Retina (tissue), 1 donor: Measurements from ENCODE around the gene MRPL32.
"Not testable (repeated sequence)": the region's sequence is repeated elsewhere in the genome, so short reads cannot be mapped to it uniquely, and the experiment has no call there.

Experiments used
- DNase-seq: peaks from one replicate; pipeline ENCODE4 v3.0.0-alpha.2; 2016

The MRPL32 gene

DNA sequence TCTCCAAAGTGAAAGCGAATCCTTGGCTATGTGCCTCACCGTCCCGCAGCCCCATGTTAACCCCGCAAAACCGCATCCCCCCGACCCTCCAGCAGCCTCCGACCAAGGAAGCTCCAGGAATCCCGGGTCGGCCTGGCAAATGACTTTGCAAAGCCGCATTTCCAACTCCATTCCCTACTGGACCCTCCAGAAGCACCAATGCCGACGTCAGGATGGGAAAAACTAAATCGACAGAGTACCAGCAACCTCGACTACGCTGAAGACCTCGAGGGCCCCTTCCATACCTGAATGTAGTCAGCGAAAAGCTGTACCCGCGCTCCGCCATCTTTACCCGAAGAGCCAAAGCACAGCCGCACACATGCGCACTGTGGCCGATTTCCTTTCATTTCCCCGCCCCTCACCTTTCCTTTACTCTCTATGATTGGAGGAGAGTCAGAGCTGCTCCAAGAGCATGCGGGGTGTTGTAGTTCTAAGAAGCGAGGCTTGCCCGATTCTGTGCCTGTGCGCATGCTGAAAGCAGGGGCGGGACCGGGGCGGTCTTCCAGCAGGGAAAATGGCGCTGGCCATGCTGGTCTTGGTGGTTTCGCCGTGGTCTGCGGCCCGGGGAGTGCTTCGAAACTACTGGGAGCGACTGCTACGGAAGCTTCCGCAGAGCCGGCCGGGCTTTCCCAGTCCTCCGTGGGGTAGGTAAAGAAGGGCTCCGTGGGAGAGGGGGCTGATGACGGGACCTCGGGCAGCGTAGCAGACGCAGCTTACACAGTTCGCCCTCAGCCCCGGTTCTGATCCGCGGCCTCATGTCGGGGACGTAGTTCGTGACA, at the start of gene MRPL32, which contains the start of gene PSMA2:
TSS of gene MRPL32 (plus strand) at position 543 of the 818 bp plus-strand sequence. CDS start at position 554, 11 bp downstream.
TSS of gene PSMA2 (minus strand) at position 341 of the 818 bp plus-strand sequence. CDS start at position 325, 16 bp downstream.
- DNase-seq = peak; percentile 95

DNA sequence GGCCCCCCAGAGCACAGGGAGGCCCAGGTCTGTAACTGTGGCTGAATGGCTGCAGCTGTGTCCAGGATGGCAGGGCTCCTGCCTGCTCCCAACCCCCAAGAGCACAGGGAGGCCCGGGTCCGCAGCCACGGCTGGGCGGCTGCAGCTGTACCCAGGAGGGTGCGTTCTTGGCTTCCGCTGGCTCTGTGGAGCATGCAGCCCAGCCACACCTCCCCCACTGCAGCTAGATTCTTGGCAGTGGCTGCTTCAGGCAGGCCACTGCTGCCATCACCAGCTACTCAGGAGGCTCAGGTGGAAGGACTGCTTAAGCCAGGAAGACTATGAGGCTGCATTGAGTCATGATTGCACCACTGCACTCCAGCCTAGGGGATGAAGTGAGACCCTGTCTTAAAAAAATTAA, 48.2 kb upstream of the MRPL32 start:
- DNase-seq = peak; percentile 10

DNA sequence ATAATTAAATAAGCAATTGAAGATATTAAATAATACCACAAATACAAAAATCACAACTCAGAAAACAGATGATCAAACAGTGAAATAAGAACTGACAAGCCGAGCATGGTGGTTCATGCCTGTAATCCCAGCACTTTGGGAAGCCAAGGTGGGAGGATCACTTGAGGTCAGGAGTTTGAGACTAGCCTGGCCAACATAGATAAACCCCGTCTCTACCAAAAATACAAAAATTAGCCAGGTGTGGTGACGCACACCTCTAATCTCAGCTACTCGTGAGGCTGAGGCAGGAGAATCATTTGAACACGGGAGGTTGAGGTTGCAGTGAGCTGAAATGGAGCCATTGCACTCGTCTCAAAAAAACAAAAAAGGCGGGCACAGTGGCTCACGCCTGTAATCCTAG, 47.0 kb upstream of the MRPL32 start:
- not testable (repeated sequence) for DNase-seq

DNA sequence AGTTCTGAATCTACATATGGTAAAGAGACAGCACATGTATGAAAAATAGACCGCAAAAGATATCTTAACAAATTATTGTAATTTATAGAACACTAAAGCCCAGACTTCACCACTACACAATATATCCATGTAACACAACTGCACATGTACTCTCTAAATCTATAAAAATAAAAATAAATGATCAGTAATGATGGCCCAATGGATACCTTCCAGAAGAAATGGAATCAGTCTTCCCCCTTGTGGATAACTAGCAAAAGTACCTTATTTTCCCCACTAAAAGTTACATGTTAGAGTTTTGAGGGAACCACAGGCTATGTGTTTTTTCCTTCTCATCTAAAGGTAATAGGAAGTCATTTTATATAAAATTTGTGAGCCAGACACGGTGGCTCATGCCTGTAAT, 46.0 kb upstream of the MRPL32 start:
- DNase-seq = no peak

DNA sequence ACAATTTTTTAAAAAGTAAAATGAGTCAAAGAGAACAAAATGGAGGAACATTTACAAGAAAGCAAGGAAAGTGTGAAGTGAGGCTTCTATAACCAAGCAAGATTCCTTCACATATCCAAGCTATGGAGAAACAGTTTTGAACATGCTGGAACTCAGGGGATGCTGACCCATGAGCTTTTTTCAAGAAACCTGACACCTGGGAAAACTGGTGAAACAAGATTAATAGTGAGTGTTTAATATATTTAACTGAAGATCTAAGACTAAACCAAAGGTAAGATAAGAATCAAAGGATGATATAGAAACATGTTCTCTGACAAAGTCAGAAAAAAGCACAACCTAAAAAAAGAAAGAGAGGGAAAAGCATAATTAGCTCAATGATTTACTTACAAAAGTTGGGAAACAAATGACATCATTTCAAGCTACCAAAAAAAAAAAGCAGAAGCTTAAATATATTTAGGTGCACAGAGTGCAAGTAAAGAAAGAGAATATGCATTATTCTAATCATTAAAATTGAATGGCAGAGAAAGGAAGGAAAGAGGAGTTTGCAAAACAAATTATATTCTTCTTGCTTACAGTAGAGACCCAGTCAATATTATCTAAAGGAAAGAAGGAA, 45.2 kb upstream of the MRPL32 start:
- no peak for DNase-seq

DNA sequence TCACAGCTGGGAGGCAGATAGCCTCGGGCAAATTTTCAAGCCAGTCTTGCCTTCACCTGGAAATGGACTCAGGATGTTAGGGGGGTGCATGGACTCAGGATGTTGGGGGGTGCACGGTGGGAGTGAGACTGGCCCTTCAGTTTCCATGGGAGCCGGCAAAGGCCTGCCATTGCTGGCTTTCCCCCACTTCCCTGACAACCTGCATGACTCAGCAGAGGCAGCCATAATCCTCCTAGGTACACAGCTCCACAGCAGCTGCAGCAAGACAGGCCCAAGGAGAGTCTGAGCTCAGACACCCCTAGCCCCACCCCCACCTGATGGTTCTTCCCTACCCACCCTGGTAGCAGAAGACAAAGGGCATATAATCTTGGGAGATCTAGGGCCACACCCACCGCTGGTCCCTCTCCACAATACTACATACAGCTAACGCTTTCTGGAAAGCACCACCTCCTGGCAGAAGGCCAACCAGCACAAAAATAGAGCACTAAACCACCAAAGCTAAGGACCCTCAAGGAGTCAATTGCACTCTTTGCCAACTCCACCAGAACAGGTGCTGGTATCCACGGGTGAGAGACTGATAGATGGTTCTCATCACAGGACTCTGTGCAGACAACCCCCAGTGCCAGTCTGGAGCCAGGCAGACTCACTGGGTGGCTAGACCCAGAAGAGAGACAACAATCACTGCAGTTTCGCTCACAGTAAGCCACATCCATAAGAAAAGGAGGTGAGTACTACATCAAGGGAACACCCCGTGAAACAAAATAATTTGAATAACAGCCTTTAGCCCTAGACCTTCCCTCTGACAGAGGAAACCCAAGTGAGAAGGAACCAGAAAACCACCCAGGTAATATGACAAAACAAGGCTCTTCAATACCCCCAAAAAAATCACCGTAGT, 38.6 kb upstream of the MRPL32 start:
- DNase-seq = no peak

DNA sequence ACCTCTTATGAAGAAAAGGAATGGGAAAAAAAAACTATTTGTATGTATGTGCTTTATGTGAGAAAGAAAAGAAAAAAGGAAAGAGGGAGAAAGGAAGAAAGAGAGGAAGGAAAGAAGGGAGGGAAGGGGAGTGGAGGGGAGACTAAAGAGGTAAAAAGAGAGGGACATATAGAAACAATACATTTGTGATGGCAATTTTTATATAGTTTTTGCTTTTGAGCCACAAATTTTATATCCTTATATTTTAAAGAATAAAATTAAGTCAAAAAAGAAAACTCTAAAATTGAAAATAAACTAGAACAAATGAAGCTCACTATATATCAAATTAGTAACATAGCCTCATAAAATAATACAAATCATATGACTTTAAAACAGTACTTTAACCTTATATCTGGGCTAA, 31.3 kb upstream of the MRPL32 start:
- DNase-seq = no peak

DNA sequence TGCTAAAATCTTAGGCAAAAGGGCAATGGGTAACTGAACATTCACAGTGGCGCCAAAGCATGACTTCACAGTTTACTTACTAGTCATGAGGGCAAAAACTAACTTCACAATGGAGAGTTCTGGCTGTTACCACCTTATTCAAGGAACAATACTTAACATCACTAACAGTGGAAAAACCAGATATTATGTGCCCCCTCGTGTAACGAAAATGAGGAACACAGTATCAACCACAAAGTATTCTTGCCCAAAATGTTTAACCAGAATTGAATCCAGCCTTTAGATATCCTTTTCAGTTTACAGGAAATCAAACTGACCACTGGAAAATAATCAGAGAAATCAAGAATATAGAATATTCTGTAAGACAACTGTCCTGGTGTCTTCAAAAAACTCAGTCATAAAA, 29.8 kb upstream of the MRPL32 start:
- no peak for DNase-seq

DNA sequence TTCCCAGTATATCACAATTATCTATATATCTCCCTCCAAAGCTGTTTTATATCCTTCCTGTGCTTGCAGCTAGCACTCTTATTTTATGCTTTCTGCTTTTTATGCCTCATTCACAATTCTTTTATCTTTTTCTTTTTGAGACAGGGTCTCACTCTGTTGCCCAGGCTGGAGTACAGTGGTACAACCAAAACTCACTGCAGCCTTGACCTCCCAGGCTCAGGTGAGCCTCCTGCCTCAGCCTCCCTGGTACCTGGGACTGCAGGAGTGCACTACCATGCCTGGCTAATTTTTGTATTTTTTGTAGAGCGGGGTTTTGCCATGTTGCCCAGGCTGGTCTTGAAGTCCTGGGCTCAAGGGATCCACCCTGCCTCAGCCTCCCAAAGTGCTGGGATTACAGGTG, 26.0 kb upstream of the MRPL32 start:
- DNase-seq = no peak

DNA sequence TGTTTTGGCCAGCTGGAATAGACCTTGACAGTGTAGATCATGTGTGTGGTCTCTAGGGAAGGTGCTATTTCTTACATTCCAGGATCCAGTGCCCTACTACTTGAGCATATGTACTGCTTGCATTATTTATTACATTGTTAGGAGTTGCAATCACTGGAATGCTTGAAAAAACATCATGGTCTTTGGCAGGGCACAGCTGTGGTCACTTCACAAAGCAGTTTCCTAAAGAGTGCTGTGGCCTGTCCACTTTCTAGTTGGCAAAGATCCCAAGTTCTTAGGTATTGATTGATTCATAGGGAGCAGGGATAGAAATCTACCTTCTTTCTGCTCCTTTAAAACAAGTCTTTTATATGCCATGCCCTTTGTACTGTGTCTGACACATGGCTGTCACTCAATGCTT, 24.9 kb upstream of the MRPL32 start:
- no peak for DNase-seq

DNA sequence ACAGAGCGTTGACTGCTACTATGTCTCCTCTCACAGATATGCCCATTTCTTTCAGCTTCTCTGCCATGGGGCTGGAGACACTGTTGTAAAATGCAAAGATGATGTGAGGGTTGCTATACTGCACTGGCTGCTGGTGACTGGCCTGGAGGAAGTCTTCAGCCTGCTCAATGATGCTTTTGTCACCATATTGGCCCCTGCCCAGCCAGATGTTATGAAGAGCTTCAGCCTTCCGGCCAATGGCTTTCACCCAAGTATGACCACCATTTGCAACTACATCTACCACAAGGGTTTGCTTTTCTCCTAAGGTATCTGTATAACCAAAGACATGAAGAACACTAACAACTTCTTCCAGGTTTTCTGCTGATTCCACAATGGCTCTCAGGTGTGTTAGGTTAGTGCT, 21.9 kb upstream of the MRPL32 start:
- no peak for DNase-seq

DNA sequence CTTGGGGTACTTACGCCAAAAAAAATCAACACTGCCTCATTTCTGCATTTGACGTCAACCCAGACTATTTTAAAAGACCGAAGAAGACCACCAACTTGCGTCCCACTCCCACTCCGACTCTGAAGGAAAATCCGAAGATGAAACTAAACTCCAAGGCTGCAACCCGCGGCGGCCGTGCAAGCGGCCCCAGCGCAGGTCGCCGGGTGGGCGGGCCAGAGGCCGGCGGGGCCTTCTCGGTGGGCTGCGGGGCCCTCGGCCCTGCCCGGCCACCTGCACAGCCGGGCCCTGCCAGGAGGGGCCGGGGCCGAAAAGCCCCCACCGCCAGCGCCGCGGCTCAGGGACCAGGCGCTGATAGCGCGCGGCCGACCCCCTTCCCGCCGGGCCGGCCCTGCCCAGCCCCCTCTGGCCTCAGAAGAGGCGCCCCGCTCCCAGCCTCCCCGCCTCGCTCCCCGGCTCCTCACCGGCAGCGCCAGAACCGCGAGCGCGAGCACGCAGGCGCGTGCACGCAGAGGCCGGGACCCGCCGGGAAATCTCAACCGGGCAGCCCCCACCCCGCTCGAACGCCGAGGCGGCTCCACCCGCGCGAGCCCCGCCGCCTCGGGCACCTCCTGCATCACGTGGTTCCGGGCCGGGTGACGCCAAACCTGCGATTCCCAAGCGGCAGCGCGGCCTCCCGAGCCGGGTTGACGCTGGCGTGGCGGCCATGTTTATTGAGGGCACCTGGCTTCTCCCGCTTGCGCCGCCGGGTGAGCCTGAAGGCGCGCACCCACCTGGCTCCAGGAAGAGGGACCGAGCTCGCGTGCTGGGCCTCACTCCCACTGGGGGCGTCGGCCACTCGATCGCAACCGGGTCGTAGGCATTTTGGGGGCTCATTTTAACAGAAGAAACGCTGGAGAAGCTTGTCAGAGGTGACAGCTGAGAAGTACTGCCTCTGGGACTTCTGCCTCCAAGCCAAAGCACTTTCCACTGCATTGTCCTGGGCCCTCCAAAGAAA, 20.4 kb upstream of the MRPL32 start, which contains the start of gene C7orf25:
TSS of gene C7orf25 (minus strand) at position 617 of the 994 bp plus-strand sequence. CDS start 1,170 bp downstream, outside the sequence.
- DNase-seq = peak; percentile 98

DNA sequence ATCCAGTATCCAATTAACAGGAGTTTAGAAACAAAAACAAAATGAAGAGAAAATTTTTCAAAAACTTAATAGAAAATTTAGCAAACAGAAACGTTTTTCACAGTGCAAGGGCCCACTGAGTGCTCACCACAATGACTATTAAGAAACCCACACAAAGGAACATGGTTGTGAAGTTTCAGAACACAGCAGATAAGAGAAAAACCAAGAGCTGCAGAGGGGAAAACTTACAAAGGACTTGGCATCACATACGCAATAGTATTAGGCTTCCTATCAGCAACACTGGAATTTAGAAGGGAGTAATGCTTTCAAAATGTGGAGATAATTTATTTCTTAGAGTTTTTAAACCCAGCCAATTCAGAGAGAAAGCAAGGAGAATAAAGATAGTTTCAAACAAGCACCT, 18.6 kb upstream of the MRPL32 start:
- no peak for DNase-seq

DNA sequence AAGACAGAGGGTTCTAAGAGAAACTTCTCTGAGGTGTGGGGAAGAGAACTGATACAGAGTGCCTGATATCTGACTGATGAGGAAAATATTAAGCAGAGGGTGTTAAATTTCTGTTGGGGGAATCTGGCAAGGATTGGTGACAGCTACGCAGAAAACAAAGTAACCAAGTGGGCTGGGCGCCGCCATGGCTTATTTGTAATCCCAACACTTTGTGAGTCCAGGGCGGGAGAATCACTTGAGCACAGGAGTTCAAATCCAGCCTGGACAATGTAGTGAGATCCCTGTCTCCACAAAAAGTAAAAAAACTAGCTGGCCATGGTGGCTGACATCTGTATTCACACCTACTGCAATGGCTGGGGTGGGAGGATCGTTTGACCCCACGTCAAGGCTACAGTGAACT, 18.2 kb upstream of the MRPL32 start:
- DNase-seq = no peak

DNA sequence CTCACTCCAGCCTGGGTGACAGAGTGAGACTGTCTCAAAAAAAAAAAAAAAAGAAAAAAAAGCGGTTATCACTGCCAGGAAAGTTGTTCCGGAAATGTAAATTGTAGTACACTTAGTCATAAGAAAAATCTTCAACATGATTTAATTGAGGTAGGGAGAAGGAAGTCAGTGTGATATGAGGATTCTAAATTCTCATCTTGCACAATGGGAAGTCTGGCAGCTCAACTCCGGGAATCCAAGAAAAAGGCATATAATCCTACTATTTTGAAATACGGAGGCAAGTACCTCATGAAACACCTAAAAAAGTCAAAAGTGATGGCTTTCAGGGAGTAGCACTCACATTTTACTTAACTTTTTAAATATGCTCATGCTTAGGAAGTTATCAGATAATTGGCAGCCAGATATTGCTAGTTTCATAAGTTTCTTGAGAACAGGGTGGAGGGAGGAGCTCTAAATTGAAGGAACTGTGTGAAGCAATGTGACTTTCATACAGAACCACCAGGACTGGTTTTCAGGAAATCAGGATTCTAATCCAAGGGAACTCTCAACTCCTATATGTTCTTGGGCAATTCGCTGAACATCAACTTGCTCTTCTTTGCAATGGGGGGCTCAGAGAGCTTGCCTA, 17.6 kb upstream of the MRPL32 start:
- no peak for DNase-seq

DNA sequence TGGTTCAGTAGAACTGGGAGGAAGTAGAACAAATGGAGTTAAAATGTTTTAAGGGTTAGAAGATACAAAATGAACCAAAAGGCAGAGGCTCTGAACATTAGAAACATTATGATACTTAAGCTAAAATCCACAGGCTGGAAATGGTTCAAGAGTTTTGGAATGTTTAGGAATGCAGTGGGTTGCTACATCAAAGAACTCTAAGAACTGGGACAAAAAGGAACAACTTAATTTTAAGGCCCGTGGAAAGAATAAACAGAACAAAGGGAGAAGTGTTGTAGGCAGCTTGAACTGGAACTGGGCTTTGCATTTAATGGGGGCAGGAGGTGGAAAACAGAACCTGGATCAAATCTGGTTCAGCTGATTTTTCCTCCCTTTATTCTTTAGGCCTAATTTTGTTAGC, 16.8 kb upstream of the MRPL32 start:
- no peak for DNase-seq

DNA sequence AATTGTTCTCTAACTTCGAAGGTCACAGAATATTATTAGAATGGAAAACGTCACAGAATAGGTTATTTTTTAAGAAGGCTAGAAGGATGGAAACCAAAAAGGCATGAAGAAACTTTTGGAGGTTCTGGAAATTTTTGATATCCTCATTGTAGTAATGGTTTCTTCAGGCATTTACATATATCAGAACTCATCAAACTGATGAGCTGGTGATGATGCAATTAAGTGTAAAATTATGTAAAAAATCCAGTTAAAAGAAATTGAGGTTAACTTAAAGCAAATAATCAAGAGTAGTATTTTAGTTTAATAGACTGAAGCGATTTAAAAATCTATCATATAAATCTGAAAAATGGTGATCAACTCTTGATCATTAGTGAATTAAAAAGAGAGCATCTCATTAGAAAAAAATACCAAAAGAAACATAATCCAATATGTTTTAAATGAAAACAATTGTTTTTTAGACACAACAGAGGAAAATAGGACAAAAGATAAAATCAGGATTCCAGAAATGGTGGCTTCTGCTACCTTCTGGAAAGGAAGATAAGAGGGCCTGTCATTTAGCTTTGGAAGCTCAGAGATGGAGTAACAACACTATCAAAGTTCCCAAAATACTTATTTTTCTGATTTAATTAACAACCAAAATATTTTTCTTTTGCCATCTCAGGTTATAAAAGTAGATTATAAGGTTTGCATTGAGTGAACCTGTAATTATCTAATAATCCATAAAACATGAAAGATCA, 10.0 kb upstream of the MRPL32 start:
- no peak for DNase-seq

DNA sequence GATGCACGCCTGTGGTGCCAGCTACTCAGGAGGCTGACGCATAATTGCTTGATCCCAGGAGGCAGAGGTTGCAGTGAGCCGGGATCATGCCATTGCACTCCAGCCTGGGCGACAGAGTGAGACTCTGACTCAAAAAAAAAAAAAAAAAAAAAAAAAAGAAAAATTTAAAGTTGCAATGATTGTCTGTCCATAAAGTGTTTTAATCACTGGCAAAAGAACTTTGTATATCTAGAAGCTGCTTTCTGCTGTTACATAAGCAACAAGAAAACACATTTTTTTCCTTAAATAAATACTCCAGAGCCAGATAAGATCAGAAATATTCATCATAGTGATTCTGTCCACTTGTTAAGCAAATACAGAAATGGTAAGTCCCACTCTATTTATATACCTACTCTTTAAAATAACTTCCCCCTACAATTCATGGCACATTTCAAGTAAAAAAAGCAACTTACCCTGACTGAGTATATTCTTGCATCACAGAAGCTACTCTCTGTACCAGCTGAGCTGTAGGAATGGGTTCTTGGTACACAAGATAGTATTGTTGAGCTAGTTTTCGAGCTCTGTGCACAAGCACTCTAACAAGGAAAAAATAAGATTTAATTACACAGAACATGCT, 7.8 kb upstream of the MRPL32 start:
- DNase-seq = no peak

DNA sequence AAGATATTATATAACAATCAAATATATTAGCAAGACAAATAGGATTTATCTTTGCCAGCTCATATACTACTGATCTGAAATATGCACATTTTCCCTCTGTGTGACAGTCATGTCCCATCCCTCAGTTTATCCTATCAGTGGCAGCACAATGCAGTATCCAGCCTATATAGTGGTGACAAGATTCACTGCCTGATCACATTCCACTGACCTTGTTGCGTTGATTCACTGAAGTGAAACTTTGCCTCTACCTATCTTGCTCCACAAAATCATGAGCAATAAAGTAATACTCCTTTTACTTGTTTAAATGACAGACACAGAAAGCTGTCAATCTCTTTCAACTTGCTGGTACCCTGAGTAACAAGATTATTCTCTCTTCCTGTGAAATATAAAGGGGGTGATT, 6.5 kb upstream of the MRPL32 start:
- DNase-seq = no peak

DNA sequence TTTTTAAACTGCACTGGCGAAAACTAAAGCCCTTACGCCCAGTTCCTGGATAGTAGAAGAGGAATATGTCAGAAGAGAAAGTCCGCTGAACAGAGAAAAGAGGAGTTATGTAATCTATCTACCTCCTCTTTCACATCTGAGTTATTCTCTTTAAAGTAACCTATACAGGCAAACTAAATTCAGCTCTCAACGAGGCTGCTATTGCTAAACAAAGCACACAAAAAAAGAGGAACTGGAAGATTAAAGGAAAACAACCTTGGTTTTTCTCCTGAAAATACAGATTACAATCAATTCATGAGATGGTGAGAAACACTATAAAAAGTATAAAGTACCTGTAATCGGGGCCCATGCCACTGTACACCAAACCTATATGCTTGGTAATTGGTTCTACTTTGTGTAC, 6.0 kb upstream of the MRPL32 start:
- no peak for DNase-seq
